A549 (cell line): ENCODE results near the gene SLC29A2. TPM values are rescaled to one million over a fixed set of nuclear protein-coding genes. Genes with fewer than 3 reads are reported as not detected.

Experiments
- ATAC-seq, 2 experiments: fragments of 200-7000 bp in 1 of 2; fragments of >200 bp in 1 of 2; cut with Nextera tagmentation in 1 of 2; cut with Tn5 transposase in 1 of 2; 3 replicates each; pipeline versions ENCODE4 v1.8.0 to v1.9.1; 2018 to 2020; ENCODE audit warnings: mild to moderate bottlenecking in 1 of 2, moderate library complexity in 1 of 2
- CTCF ChIA-PET: fragments of 300-600 bp; sonication (Branson Sonifier 250); formaldehyde crosslinking; extraction: SDS; loops from one replicate; lab custom pipeline; 2021; ENCODE audit warnings: antibody characterized with exemption, inconsistent platforms; lab: Yijun Ruan, JAX
- POLR2A ChIA-PET: fragments of 350-600 bp; formaldehyde crosslinking; extraction: SDS; loops from one replicate; lab custom pipeline; 2021; ENCODE audit warnings: antibody characterized with exemption, inconsistent platforms; lab: Yijun Ruan, JAX
- DNase-seq, 2 experiments: peaks; one replicate each; pipeline versions ENCODE4 v3.0.0 to v3.0.0-alpha.2; 2011 to 2016; ENCODE audit warnings: low read depth in 1 of 2, low spot score in 1 of 2
- FAIRE-seq: peaks from 2 replicates; lab custom pipeline; 2011; peaks lifted over from hg19 to GRCh38; lab: Jason Lieb, UNC
- H3K27ac ChIP-seq, 2 experiments: fragments of >200 bp; sonication (Bioruptor Twin); formaldehyde crosslinking; 3 replicates each; pipeline ENCODE4 v1.5.1; 2016 to 2017
- H3K4me1 ChIP-seq: fragments of >200 bp; sonication (Bioruptor Twin); formaldehyde crosslinking; 3 replicates; pipeline ENCODE4 v1.6.1; 2016
- H3K4me2 ChIP-seq: fragments of >200 bp; sonication (Bioruptor Twin); formaldehyde crosslinking; 3 replicates; pipeline ENCODE4 v1.6.1; 2016
- H3K4me3 ChIP-seq: fragments of >200 bp; sonication (Bioruptor Twin); formaldehyde crosslinking; 3 replicates; pipeline ENCODE4 v1.5.1; 2016
- H3K9me3 ChIP-seq: fragments of >200 bp; sonication (Bioruptor Twin); formaldehyde crosslinking; 3 replicates; pipeline ENCODE4 v1.6.1; 2016
- BHLHE40 ChIP-seq: IDR thresholded peaks from 2 replicates; pipeline ENCODE4 v1.6.1; 2012; ENCODE audit warnings: low read depth, low read length, inconsistent platforms
- CHD4 ChIP-seq: fragments of 200-600 bp; sonication (generic); IDR thresholded peaks from 2 replicates; pipeline ENCODE4 v1.6.1; 2016; ENCODE audit warnings: antibody characterized with exemption, mild to moderate bottlenecking, borderline replicate concordance
- EHF ChIP-seq: fragments of 250-450 bp; sonication (Bioruptor Pico); IDR thresholded peaks from 2 replicates; pipeline ENCODE4 v1.5.0; 2020; ENCODE audit warnings: mild to moderate bottlenecking
- FOSL2 ChIP-seq, 2 experiments: fragments of 450-650 bp in 1 of 2; fragments of >200 bp in 1 of 2; sonication (Bioruptor Twin) in 1 of 2; formaldehyde crosslinking; IDR thresholded peaks; 2 replicates each; pipeline versions ENCODE4 v1.5.0 to v1.6.1; 2016 to 2020; ENCODE audit warnings: mild to moderate bottlenecking in 1 of 2, moderate library complexity in 1 of 2
- HDAC2 ChIP-seq: fragments of 200-600 bp; sonication (generic); IDR thresholded peaks from 2 replicates; pipeline ENCODE4 v1.6.1; 2016
- HEYL ChIP-seq: fragments of 250-450 bp; sonication (Bioruptor Pico); IDR thresholded peaks from 2 replicates; pipeline ENCODE4 v1.8.0; 2021; ENCODE audit warnings: mild to moderate bottlenecking, moderate library complexity
- HOXA7 ChIP-seq: fragments of 250-450 bp; sonication (Bioruptor Pico); IDR thresholded peaks from 2 replicates; pipeline ENCODE4 v1.5.0; 2020; ENCODE audit warnings: mild to moderate bottlenecking, moderate library complexity
- HOXB5 ChIP-seq: fragments of 250-450 bp; sonication (Bioruptor Pico); IDR thresholded peaks from 2 replicates; pipeline ENCODE4 v1.5.0; 2020; ENCODE audit warnings: mild to moderate bottlenecking, moderate library complexity
- JUNB ChIP-seq: fragments of >200 bp; sonication (Bioruptor Twin); formaldehyde crosslinking; IDR thresholded peaks from 2 replicates; pipeline ENCODE4 v1.6.1; 2016
- KDM1A ChIP-seq: fragments of 200-600 bp; sonication (generic); IDR thresholded peaks from 2 replicates; pipeline ENCODE4 v1.6.1; 2016; ENCODE audit warnings: low read depth, mild to moderate bottlenecking
- MAX ChIP-seq: IDR thresholded peaks from 2 replicates; pipeline ENCODE4 v1.6.1; 2012
- NFE2L2 ChIP-seq: fragments of 150-350 bp; conservative IDR thresholded peaks from 2 replicates; pipeline ENCODE4 v1.6.1; 2014; ENCODE audit warnings: low read length
- NPAS2 ChIP-seq: fragments of 250-450 bp; sonication (Bioruptor Pico); IDR thresholded peaks from 2 replicates; pipeline ENCODE4 v1.8.0; 2022; ENCODE audit warnings: mild to moderate bottlenecking, moderate library complexity, borderline replicate concordance
- NR3C1 ChIP-seq: fragments of >200 bp; sonication (Bioruptor Twin); formaldehyde crosslinking; IDR thresholded peaks from 3 replicates; pipeline ENCODE4 v1.6.1; 2017
- PHF8 ChIP-seq: fragments of 200-600 bp; sonication (generic); IDR thresholded peaks from 2 replicates; pipeline ENCODE4 v1.6.1; 2016; ENCODE audit warnings: low read depth, mild to moderate bottlenecking, antibody characterized with exemption, moderate library complexity, borderline replicate concordance
- POLR2A ChIP-seq: IDR thresholded peaks from 2 replicates; pipeline ENCODE4 v1.6.1; 2012; ENCODE audit warnings: mild to moderate bottlenecking, low read length
- RAD21 ChIP-seq, 2 experiments: fragments of >200 bp in 1 of 2; sonication (Bioruptor Twin) in 1 of 2; formaldehyde crosslinking in 1 of 2; IDR thresholded peaks in 1 of 2; conservative IDR thresholded peaks in 1 of 2; 2 replicates in 1 of 2; 3 replicates in 1 of 2; pipeline ENCODE4 v1.6.1; 2012 to 2018; ENCODE audit warnings: inconsistent platforms in 1 of 2
- RCOR1 ChIP-seq: fragments of 150-350 bp; IDR thresholded peaks from 2 replicates; pipeline ENCODE4 v1.6.1; 2014; ENCODE audit warnings: antibody characterized with exemption, low read length, low read depth
- RNF2 ChIP-seq: fragments of 200-600 bp; sonication (generic); IDR thresholded peaks from 2 replicates; pipeline ENCODE4 v1.6.1; 2016; ENCODE audit warnings: low read depth, mild to moderate bottlenecking, antibody characterized with exemption, moderate library complexity, borderline replicate concordance
- ZC3H11A ChIP-seq: fragments of 450-650 bp; IDR thresholded peaks from 2 replicates; pipeline ENCODE4 v1.6.1; 2014; ENCODE audit warnings: antibody characterized with exemption, mild to moderate bottlenecking
- ZFP36 ChIP-seq: fragments of 450-650 bp; IDR thresholded peaks from 2 replicates; pipeline ENCODE4 v1.6.1; 2014; ENCODE audit warnings: borderline replicate concordance; ENCODE audit not compliant: partially characterized antibody
- WGBS: methylation state at CpG from one replicate; pipeline ENCODE4 v1.1.6; 2017; ENCODE audit errors: missing lambda C conversion rate; 5-methylcytosine and 5-hydroxymethylcytosine counted together
- polyA plus RNA-seq, 4 experiments: library from polyadenylated mRNA; depleted of rRNA in 3 of 4; stranded (reverse); fragments of >200 nt; fragmentation: RNase III in 1 of 4; extraction: RNeasy Plus Mini Kit Qiagen cat#74134 plus additional on column Dnase treatment in 1 of 4; gene quantifications; 2 replicates in 3 of 4; 3 replicates in 1 of 4; pipeline ENCODE4 v1.2.3, GENCODE V29; 2011 to 2017
- TF ChIP-seq, protein P1 (sequence below): IDR thresholded peaks from 2 replicates; pipeline ENCODE4 v1.6.1; 2012; ENCODE audit warnings: low read depth, borderline replicate concordance
- TF ChIP-seq, protein P2 (sequence below): fragments of >200 bp; sonication (Bioruptor Twin); formaldehyde crosslinking; IDR thresholded peaks from 3 replicates; pipeline ENCODE4 v1.5.1; 2016
- TF ChIP-seq, protein P3 (sequence below): fragments of >200 bp; sonication (Bioruptor Twin); formaldehyde crosslinking; IDR thresholded peaks from 2 replicates; pipeline ENCODE4 v1.6.1; 2016

SLC29A2 gene
- polyA plus RNA-seq, 2 of the 4 experiments (the other 2 are of a cell fraction), result 2.6 to 7.6 TPM

GRCh38 chr11:66362481-66363147, 8.9 kb downstream of the SLC29A2 start:
- FAIRE-seq, result no peak
- whole genome bisulfite sequencing, result 86% methylated on average over 9 of the region's 9 CpGs
- no peak overlapping the region for H3K4me3 ChIP-seq
- H3K4me2 ChIP-seq, result no peak overlapping the region
- H3K9me3 ChIP-seq, result no peaks in the 10 kb centered on the region
- TF ChIP-seq KDM1A, result peak; percentile 71; the same call in 1 of the 2 replicates
- no peak for TF ChIP-seq NR3C1
- TF ChIP-seq HDAC2, result peak; percentile 50; the same call in 1 of the 2 replicates
- TF ChIP-seq NPAS2 (CRISPR knock-in tag), result no peak
- TF ChIP-seq CHD4, result no peak
- no peak overlapping the region for H3K27ac ChIP-seq
- ChIA-PET CTCF (interaction anchor here (0.6 to 4.3 kb wide), 21 partner anchors 9 to 471 kb away, joined by 3 to 19 read pairs (median 5); partner anchors contain the start of genes B4GAT1, BRMS1, RIN1 and SLC29A2), POLR2A (interaction anchor here (0.5 kb wide), 1 partner anchor 14 kb away, joined by 7 read pairs; no protein-coding TSS in a partner anchor)
- no peaks in the 10 kb centered on the region for H3K4me1 ChIP-seq
- no peak for DNase-seq
- no peak for ATAC-seq

DNA sequence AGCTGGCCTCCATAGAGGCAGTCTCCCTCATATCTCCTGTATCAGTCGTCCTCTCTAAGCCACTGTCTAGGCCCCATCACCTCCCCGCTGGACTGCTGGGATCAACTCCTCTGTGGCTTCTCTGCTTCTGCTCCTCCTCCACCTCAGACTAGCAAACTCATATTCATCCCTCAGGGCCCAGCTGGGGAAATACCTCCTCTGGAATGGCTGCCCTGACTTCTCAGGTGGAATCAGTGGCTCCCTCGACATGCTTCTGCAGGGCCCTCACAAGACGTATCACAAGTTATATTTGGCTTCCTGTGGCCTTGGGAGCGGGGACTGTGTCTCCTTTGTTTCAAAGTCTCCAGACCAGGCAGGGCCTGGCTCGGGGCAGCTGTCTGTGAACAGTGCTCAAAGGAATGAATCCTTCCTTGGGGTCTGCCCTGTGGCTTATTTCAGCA, 10.0 kb downstream of the SLC29A2 start:
- no peaks in the 10 kb centered on the region for H3K4me1 ChIP-seq
- ChIA-PET CTCF (interaction anchor here (0.9 to 4.3 kb wide), 9 partner anchors 10 to 472 kb away, joined by 4 to 19 read pairs (median 7); partner anchors contain the start of gene RIN1), POLR2A (no interaction called here)
- ATAC-seq, result no peak
- DNase-seq, result no peak
- no peak for FAIRE-seq
- H3K4me2 ChIP-seq, result no peak overlapping the region
- no peak overlapping the region for H3K4me3 ChIP-seq
- TF ChIP-seq FOSL2 (IDR thresholded peaks at IDR 0.05) (no peak), FOSL2 (CRISPR knock-in tag; IDR thresholded peaks at IDR 0.05) (no peak), BHLHE40 (no peak), HDAC2 (no peak), RCOR1 (no peak), POLR2A (no peak), RNF2 (no peak), MAX (no peak), EHF (CRISPR knock-in tag) (no peak), ZC3H11A (no peak)
- TF ChIP-seq, protein P1, sequence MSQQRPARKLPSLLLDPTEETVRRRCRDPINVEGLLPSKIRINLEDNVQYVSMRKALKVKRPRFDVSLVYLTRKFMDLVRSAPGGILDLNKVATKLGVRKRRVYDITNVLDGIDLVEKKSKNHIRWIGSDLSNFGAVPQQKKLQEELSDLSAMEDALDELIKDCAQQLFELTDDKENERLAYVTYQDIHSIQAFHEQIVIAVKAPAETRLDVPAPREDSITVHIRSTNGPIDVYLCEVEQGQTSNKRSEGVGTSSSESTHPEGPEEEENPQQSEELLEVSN, result no peak
- TF ChIP-seq, protein P2, sequence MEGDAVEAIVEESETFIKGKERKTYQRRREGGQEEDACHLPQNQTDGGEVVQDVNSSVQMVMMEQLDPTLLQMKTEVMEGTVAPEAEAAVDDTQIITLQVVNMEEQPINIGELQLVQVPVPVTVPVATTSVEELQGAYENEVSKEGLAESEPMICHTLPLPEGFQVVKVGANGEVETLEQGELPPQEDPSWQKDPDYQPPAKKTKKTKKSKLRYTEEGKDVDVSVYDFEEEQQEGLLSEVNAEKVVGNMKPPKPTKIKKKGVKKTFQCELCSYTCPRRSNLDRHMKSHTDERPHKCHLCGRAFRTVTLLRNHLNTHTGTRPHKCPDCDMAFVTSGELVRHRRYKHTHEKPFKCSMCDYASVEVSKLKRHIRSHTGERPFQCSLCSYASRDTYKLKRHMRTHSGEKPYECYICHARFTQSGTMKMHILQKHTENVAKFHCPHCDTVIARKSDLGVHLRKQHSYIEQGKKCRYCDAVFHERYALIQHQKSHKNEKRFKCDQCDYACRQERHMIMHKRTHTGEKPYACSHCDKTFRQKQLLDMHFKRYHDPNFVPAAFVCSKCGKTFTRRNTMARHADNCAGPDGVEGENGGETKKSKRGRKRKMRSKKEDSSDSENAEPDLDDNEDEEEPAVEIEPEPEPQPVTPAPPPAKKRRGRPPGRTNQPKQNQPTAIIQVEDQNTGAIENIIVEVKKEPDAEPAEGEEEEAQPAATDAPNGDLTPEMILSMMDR, result no peak
- TF ChIP-seq, all 56 proteins: peak for 0
- Histone ChIP-seq H3K27ac (no peak overlapping the region), H3K9me3 (no peaks in the 10 kb centered on the region)
- 76% methylated on average over 6 of the region's 6 CpGs for WGBS

- FAIRE-seq (no peak), ATAC-seq (no peak), DNase-seq (no peak)
- POLR2A ChIA-PET, result no interaction called here
- no peak overlapping the region for H3K4me2 ChIP-seq
- no peak overlapping the region for H3K27ac ChIP-seq
- 95% methylated on average over 15 of the region's 15 CpGs for WGBS
- CTCF ChIA-PET, result interaction anchor here (0.6 to 2.1 kb wide), 5 partner anchors 11 to 49 kb away, joined by 3 to 10 read pairs (median 3); no protein-coding TSS in a partner anchor
- H3K4me1 ChIP-seq, result no peaks in the 10 kb centered on the region
- no peaks in the 10 kb centered on the region for H3K9me3 ChIP-seq
- H3K4me3 ChIP-seq, result no peak overlapping the region
- no peak for TF ChIP-seq RNF2
- TF ChIP-seq RAD21 (conservative IDR thresholded peaks at IDR 0.05 in 1 of 2, IDR thresholded peaks at IDR 0.05 in 1 of 2), result no peak
- no peak for TF ChIP-seq HOXA7 (CRISPR knock-in tag)
- TF ChIP-seq ZFP36, result no peak
- TF ChIP-seq JUNB, result no peak
- TF ChIP-seq NFE2L2, result no peak
- TF ChIP-seq, protein P1, result no peak
- TF ChIP-seq, protein P2, result no peak
- no peak for TF ChIP-seq PHF8
- TF ChIP-seq, protein P3, sequence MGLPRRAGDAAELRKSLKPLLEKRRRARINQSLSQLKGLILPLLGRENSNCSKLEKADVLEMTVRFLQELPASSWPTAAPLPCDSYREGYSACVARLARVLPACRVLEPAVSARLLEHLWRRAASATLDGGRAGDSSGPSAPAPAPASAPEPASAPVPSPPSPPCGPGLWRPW, result no peak
- no peak for TF ChIP-seq MAX
- no peak for TF ChIP-seq POLR2A
- TF ChIP-seq HEYL (CRISPR knock-in tag), result no peak
- no peak for TF ChIP-seq ZC3H11A
- no peak for TF ChIP-seq HOXB5
These were observed 11.0 kb downstream of the SLC29A2 start for GRCh38 chr11:66360406-66361073.
